Central memory CD4-positive, alpha-beta T cell (primary cell): Measurements from ENCODE around the gene FAM107A.

Source experiments
- DNase-seq: peaks from one replicate; pipeline ENCODE4 v3.0.0; 2022
- total RNA-seq, 3 experiments: gene quantifications; one replicate each; lab custom pipeline; 2026; lab: John Stamatoyannopoulos, UW

FAM107A gene, protein sequence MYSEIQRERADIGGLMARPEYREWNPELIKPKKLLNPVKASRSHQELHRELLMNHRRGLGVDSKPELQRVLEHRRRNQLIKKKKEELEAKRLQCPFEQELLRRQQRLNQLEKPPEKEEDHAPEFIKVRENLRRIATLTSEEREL
- 0 reads per million in 3 experiments for total RNA-seq

DNA sequence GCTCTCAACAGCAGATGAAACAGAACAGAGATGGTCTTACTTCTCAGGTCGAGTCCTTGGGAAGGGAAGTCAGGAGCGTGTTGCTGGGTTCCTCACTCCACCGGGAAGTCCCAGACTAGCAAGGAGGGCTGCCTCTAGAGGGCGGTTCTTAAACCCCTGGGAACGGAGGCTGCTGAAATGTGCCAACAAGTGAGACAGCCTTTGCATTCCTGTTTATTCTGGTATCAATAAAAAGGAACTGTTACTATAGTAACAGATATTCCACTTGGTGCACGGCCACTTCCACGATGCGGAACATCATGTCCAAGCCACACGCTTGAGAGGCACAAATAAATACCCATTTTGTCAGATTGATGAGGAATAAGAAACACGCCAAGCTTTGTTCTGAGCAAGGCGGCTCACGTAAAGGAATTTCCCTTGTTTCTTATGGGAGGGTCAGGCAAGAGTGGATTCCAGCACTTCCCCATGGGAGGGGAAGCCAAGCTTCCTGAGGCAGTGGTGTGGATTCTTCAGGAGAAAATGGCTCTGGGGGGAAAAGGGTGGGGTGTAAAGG lies at the start of gene FAM107A:
Gene FAM107A, minus strand, starts transcription at position 123 of the 553 bp plus-strand sequence. CDS start 7,531 bp downstream, outside the sequence.
- no peak for DNase-seq

DNA sequence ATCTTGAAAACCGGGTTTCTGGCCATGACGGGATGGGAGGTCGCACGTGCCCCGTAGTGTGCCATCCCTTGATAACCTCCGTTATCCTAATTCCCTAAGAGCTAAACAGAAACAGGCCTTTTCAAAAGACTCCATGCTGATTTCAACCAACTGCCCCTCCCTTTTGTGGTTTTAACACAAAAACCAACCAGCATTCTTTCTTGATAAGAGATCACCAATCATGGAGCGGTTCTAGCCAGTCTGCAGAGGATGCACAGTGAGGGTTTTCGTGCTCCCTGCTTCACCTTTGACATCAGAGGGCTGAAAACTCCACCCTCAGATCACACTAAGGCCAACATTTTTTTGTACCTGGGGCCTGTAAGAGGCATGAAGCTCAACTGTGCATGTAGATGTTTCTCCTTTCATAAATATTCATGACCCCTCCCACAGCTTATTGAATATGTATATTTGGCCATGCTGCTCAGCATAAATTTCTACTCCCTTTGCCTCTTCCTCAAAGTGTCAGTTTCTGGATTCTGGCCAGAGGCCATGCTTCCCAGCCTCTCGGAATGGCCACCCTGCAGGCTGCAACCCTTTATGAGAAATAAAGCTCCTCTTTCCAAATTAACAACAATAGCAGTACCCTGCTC lies 48.1 kb upstream of the FAM107A start:
- no peak for DNase-seq

DNA sequence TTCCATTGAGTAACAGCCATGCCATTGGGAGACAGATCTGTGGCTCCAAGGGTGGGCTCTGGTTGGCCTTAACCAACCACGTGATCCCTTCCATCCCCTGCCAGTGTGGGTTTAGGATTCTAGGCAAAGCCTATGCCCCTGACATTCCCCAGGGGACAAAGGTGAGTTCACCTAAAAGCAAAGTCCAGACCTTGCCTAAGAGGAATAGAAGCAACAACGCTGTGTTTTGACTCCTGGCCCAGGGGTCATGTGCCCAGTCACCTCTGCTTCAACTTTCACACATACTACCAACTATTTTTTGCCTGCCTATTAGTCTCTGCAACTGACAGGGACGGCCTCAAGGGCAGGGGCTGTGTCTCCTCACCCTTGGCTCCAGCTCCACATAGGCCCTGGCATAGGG lies 47.4 kb upstream of the FAM107A start:
- no peak for DNase-seq

DNA sequence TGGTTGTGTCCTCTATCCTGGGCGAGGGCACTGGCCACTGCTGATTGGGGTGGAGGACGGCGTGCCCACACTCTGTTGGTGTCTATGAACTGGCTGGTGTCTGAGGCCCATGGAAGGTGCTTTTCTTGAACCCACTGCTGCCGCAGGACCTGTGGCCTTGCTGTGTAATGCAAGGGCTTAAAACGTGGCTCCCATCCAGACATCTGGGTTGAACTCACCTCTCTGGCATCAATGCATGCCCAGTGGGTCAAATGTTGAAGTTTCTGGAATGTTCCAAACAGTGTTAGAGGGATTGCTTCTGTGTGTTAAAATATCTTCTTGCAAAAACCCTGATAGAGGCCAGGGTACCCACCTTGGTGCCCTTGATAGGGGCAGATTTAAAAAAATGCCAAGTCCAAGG lies 46.8 kb upstream of the FAM107A start:
- DNase-seq = no peak

DNA sequence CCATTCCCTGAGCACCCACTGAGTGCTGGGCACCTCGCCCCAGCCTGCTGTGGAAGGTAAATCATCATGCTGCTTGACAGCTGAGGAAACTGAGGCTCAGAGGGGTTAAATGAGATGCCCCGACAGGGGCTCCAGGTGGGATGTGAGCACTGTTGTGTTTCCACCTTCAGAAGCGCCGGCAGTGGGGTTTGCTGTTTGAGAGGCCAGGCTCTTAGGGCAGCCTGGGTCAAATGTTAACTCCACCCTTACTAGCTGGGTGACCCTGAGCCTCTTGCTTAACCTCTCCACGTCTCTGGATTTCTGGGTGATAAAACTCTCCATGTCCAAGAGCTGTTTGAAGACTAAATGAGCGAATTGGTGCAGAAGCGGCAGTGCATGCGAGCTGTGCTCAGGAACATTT lies 46.3 kb upstream of the FAM107A start:
- no peak for DNase-seq

DNA sequence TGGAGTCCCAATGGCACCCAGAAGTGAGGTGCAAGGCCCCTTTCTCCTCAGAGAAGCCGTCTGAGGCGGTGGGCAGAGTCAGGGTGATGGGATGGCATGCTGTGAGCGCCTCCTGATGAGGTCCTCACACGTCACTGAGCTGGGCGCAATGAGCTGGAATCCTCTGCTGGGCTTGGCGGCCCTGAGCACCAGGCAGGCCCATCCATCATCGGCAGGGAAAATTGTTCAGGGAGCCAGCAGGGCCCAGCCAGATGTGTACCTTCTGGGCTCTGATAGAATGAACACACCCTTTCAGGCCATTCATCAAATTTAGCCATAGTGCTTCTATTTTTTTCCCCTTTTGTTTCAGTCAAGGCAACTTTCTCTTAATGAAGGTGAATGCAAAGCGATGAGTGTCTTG lies 45.7 kb upstream of the FAM107A start:
- no peak for DNase-seq

DNA sequence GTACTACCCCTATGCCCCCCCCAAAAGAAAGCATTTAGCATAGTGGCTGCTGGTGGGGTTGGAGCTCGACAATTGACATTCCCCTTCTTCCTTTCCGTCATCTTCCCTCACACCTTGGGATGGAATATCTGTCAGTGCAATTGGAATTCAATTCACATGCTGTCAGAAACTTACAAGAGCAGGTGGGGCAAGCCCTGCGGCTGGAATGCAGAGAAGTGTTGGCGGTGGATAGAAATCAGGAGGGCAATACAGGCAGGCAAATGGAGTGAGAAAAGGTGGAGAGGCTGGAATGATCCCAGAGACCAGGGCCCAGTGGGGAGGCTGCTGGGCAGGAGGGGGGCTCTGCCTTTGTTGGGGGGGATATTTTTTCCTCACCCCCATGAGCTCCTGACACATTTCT lies 45.2 kb upstream of the FAM107A start:
- no peak for DNase-seq

DNA sequence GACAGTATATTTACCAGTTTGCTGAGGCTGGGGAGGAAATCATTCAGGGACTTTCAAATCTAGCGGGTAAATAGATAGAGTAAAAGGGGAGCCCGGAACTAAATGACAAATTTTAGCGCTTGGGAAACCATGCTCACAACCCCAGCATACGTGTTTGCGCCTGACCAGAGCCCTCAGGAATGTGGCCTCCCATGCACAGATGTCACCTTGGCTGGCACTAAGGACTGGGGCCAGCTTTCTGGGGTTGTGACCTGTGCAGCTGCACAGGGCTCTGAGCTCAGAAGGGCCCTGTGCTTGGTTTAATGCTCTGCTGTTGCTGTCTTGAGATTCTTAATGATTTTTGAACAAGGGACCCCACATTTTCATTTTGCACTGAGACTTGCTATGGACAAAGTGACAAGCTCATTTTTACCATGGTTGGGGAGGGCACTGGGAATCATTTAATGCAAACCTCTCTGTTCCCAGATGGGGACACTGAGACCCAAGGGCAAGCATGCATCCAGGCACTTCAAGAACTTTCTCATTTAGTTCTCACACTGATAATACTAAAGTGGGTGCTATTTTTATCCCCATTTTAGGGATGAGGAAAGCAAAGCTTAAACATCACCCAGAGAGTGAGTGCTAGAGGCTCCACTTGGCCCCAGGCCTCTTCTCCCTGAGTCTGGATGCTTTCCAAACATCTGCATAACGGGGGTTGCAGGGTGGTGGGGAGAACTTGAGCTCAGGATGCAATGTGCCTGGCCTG lies 44.1 kb upstream of the FAM107A start:
- DNase-seq = no peak

DNA sequence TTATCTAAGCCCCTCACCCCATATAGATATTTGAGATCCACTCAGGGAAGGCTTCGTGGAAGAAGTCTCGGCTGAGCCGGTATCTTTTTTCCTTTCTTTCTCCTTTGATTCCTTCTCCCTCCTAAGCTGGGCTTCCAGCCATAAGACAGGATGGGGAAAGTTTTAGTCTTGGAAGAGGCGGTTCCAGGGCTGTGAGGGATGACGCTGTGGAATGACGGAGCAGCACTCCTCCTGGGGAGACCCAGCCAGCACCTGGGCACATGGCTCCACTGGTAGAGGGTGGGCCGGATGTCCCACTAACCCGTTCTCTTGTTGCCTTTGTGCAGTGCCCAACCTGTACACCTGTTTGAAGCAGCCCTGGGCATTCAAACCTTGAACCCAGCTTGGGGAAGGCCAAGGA lies 43.2 kb upstream of the FAM107A start:
- no peak for DNase-seq

DNA sequence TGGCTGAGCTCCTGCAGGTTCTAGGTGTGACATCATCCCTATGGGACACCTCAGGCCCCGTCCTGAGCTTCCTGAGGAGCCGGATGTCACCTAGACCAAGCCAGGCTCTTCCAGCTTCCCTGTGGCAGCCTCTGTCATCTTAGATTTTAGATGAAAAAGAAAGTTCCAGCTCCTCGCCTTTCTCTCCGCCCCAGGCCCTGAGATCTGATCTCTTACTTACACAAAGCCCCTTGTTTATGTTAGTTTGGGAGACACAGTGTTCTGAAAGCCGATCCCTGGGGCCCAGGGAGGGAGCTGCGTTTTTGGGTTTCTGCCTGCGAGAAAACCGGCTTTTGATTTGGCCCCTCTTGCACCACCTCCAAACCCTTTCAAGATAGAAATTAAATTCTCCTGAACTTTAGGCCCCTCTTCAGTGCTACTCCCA lies 40.2 kb upstream of the FAM107A start:
- DNase-seq = no peak

DNA sequence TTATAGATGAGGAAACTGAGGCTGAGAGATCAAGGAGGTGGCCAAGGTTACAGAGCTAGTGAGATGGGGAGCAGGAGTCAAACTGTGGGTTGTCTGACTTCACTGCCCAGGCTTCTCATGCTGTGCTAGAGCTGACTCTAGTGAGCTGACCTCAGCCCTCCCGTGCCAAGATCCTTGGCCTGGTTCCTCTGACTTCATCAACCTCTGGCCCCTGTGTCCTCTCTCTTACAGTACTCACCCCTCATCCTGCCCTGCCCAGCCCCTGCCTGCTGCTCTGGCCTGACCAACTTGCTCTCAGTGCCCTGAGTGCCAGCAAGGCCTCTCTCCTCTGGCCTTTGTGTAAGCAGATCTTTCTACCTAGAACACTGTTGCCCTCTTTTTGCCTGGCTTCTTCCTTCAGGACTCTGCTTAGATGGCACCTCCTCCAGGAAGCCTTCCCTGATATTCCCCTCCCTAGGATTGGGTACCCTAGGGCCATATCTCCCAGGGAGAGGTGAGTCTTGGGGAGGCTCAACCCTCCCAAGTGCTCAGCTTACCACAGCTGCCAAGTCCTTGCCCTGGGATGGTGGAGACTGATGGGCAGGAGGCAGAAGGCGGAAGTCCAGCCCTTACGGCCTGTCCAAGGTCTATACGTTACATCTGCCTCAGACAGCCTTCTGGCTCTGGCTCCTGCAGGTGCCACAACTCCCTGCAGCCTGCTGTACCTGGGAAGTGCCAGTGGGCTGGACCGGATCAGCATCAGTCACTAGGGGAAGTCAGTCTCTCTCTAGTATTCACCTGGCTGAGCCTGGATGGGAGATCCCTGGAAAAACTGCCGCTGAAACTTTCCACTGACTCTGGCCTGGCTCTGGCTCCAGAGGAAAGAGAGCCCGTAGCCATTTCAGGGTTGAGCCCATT lies 36.3 kb upstream of the FAM107A start:
- DNase-seq = no peak

DNA sequence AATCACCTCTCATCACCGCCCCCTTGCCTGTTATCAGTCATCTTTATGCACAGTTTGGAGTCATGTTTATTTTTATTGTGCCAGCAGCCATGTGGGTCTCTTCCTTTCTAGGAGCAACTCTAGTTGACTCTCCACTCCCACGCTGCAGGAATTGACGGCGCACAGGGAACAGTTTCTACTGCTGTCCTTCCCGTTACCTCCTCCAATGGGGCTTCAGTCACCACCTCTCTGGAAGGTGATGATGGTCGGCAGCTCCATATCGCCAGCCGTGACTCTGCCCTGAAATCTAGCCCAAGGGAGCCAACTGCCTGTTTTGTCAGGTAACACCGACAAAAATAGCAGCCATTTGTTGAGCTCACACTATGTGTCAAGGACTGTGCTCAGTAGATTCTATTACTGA lies 35.6 kb upstream of the FAM107A start:
- DNase-seq = no peak

DNA sequence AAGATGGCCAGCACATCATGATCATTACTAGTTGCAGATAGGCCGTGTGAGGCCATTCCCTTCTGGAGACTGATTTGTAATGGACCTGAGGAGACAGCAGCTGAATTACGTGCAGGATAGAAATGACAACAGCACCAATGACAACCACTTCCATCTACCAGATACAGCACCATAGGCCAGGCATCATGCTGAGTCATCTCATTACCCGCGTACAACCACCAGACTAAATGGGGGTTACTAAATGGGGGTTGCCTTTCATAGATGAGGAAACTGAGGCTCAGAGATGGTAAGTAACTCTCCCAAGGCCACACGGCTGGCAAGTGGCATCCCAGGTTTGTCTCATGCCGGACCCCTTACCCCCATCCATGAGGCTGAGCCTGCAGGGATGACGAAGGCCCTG lies 32.8 kb upstream of the FAM107A start:
- DNase-seq = no peak

DNA sequence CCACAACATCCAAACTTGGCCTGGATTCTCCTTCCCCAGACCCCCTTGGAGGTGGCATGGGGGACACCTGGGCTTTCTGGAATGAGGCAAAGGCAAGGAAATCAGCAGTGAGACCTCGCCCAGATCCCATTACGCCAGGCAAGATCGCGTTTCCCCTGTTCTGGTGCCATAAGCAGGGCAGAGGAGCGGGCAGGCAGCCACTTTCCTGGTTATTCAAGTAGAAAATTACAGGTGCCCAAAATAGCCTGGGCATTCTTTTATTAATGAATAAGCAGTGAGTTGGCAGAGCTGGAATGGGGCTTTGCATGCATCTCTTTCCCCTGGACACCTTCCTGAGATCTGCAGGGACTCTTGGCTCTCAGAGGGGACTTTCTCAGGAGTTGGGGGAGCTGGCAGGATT lies 31.5 kb upstream of the FAM107A start:
- DNase-seq = no peak

DNA sequence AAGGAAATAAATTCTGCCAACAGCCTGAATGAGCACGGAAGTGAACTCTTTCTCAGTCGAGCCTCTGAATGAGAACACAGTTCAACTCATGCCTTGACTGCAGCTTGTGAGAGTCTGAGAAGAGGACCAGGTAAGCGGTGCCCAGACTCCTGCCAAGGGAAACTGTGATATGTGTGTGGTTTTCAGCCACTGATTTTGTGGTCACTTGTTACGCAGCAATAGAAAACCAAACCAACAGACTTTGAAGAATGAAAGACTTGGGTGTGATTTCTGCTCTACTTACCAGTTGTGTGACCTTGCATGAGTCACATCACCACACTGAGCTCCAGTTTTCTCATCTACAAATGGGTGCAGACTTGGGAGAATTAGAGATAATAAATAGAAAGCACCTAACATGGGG lies 30.6 kb upstream of the FAM107A start:
- DNase-seq = no peak

DNA sequence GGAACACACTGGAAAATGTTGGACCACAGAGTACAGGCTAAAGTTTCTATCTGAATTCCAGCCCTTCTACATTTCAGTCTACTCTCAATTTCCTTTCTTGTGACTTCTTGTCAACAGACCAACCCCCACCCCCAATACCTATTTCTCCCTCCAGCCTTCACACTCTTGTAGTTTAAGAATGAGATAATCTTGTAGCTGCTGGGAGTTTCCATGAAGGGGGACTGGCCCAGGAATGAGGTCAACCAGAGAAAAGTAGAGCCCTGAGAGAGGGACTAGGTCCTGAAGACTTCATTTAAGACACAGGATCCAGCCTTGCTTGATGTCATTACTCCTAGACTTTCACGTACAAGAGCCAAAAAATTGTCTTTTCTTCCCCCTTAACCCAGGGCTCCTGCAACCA lies 29.5 kb upstream of the FAM107A start:
- DNase-seq = no peak

DNA sequence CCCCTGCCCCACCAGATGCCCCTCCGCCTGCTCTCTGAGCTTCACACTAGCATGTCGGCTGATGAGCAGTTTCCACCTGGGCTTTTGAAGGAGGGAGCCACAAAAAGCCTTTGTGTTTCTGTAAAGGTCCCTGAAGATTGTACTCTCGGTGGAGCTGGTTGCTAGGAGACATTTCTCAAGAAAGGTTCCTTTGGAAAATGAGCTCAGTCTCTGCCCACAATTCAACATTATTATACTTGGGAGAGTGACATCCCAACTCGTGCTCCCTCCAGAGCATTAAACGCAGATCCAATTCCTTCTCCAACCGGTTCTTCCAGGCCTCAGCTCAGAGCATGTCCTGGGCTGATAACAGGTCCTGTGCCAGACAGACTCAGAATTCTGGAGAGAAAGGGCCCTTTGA lies 26.8 kb upstream of the FAM107A start:
- no peak for DNase-seq

DNA sequence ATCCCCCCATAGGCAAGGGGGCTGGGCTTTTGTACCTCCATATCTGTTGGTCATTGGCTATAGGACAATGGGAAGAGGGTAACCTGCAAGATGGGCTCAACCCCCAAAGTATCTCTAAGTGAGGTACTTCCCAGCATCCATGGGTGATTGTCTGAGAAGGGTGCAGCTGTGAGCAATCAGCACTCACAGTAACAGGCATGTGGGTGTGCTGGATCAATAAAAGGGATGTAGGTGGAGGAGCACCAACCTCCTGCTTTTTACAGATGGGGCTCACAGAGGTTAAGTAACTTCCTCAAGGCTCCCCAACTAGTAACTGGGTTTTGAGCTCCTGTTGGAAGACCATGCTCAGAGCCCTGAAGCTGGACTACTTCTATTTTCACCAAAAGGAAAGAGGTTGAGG lies 26.4 kb upstream of the FAM107A start:
- no peak for DNase-seq

DNA sequence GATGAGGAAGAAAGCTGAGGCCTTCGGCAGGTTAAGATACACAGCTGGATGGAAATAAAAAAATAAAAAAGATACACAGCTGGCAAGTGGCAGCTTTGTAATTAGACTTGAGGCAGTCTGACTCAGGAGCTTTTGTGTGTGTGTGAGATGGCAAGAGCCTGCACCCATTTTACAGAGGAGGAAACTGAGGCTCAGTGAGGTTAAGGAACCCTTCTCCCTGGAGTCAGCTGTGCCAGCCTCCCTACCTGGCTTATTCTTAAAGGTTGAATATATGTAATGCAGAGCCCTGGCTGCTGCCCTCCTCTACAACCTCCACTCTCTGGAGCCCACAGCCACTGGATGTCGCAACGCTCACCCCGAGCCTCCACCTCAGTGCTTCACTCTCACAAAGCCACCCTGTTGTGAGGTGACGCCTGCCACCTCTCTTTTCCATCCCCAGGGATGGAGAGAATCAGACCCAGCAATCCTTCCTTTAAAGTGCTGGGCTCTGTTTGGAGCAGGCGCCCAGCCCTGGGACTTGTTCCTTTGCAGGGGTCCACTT lies 20.6 kb upstream of the FAM107A start:
- no peak for DNase-seq

DNA sequence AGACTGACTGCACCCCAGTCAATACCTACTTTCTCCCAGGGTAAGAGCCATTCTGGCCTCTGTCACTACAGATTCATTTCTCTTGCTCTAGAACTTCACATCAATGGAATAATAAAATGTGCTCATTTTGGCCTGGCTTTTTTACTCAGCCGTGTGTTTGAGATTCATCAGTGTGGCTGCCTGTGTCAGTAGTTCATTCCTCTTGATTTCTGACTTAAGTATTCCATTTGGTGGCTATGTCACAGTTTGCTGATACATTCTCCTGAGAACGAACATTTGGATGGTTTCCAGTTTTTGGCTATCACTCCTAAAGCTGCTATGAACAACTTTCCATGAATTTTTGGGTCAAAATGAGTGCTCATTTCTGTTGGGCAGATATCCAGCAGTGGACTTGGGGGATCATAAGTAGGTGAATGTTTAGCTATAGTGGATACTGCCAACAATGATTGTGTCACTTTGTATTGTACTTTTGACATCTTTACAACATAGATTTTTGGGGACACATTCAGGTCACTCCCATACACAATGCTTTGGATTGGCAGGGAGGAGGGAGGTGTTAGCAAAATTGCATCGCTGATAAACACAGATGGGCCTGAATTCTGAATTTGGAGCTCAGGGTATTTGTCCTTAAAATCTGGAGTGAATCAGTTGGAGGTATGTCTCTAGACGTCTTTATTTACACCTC lies 19.8 kb upstream of the FAM107A start:
- DNase-seq = no peak

DNA sequence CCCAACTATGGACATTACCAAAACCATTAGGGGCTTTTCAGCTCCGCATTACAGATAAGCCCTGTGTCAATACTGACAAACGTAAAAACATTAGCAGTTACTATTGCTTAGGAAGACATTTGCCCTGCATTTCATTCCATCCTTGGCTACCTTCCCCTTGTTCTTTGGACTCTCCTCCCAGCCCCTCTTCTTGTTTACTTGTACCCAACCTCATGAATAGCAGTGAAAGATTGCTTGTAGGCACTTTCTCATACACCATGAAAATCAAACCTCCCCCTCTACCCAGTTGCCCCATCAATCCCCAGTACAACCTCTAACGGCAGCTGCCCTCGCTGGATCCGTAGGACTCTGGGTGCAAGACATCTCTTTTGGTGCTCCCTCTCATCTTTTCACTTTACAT lies 16.9 kb upstream of the FAM107A start:
- DNase-seq = no peak
